GM13977 (cell line): ENCODE results near the gene MIB2.

Source experiments
- DNase-seq: peaks from one replicate; pipeline ENCODE4 v3.0.0; 2012; ENCODE audit warnings: low spot score
- CTCF ChIP-seq: IDR thresholded peaks from 2 replicates; pipeline ENCODE4 v1.5.1; 2012; ENCODE audit warnings: mild to moderate bottlenecking, control low read depth; ENCODE audit not compliant: insufficient read depth; ENCODE audit errors: extremely low read depth, missing control alignments
- in situ Hi-C: fragments of 300-500 bp; cut with MboI; formaldehyde crosslinking; loops from one replicate; pipeline ENCODE4 v1.12.0; 2022; ENCODE audit warnings: low sequenced_read_pairs, low pct_unique_long_range_greater_than_20kb, mixed read lengths, inconsistent platforms; ENCODE audit not compliant: unreplicated experiment

Gene MIB2

GRCh38 chr1:1599030-1599934, 16.0 kb upstream of the MIB2 start:
- peak; percentile 83 for DNase-seq
- TF ChIP-seq CTCF = peak; percentile 36
- in situ Hi-C loops = no loop called here

GRCh38 chr1:1599935-1600860, 15.1 kb upstream of the MIB2 start, which contains the start of gene FNDC10:
Gene FNDC10, minus strand, starts transcription at chr1:1600135. Its CDS starts 120 bp downstream, at chr1:1600015.
- TF ChIP-seq CTCF = no peak
- in situ Hi-C loops = no loop called here
- no peak for DNase-seq

GRCh38 chr1:1600861-1601563, 14.3 kb upstream of the MIB2 start:
- no peak for DNase-seq
- in situ Hi-C loops = no loop called here
- no peak for TF ChIP-seq CTCF

GRCh38 chr1:1601564-1602303, 13.6 kb upstream of the MIB2 start:
- in situ Hi-C loops = no loop called here
- no peak for DNase-seq
- TF ChIP-seq CTCF = no peak

GRCh38 chr1:1602304-1602967, 12.9 kb upstream of the MIB2 start:
- in situ Hi-C loops = no loop called here
- peak; percentile 88 for DNase-seq
- no peak for TF ChIP-seq CTCF
